HG03045 (cell line): ENCODE results near the gene ASXL1.
A peak's percentile ranks its signal among the peaks of the same experiment; 100 is the strongest.
"Not testable (repeated sequence)": the region's sequence is repeated elsewhere in the genome, so short reads cannot be mapped to it uniquely, and the experiment has no call there.

ENCODE experiments used
- ATAC-seq: cut with Tn5 transposase; IDR thresholded peaks from one replicate; pipeline ENCODE4 v1.9.1; 2021; ENCODE audit warnings: mild to moderate bottlenecking, moderate library complexity; ENCODE audit not compliant: unreplicated experiment

The ASXL1 gene

GRCh38 chr20:32357869-32358631 lies at the start of gene ASXL1:
ASXL1 (plus strand) TSS chr20:32358331; CDS start chr20:32358776, 445 bp downstream.
- ATAC-seq = peak; percentile 73

- no peak for ATAC-seq
Observed at GRCh38 chr20:32312718-32313424, 45.3 kb upstream of the ASXL1 start.

DNA sequence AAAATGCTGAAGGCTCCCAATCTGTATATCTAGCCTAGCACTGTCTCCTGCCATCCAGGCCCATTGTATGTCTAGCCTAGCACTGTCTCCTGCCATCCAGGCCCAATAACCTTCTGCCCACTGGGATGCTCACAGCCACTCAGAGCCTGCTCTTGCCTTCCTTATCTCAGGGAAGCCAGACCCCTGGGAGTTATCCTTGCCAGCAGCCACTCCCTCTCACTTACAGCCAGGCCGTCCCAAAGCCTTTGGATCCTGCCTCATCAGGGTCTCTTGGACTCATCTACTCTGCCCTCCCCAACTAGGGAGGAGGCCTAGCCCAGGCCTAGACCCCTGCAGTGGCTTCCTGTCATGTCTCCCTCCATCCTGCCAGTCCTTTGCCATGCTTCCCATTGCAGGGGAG lies 43.4 kb upstream of the ASXL1 start:
- ATAC-seq = no peak

- ATAC-seq = no peak
Observed at GRCh38 chr20:32315399-32315798, 42.7 kb upstream of the ASXL1 start.

DNA sequence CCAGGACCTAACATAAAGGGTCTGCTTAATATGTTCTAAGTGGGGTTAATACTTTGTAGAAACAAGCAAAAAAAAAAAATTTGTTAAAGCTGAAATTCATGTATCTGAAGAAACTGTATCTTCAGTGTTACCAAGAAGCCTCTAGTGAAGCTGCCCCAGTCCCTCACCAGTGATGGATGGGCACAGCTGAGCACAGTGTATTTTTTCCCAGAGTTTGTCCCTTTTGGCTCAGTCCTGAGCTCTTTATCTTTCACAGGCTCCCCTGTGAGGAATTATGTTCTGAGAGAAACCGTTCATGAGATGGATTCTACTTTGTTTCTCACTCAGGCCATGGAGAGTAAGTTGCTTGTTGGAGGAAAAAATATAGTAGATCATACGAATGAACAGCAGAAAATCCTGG lies 42.2 kb upstream of the ASXL1 start:
- no peak for ATAC-seq

GRCh38 chr20:32316667-32317066 lies 41.5 kb upstream of the ASXL1 start:
- ATAC-seq = no peak

DNA sequence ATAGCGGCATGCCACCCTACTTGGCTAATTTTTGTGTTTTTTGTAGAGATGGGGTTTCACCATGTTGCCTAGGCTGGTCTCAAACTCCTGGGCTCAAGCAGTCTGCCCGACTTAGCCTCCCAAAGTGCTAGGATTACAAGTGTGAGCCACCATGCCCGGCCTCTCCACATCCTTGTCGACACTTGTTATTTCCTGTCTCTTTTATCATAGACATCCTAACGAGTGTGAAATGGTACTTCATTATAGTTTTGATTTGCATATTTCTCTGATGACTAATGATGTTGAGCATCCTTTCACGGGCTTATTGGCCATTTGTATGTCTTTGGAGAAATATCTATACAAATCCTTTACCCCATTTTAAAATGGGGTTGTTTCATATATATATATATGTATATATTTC lies 39.0 kb upstream of the ASXL1 start:
- no peak for ATAC-seq

GRCh38 chr20:32320305-32320704 lies 37.8 kb upstream of the ASXL1 start:
- no peak for ATAC-seq

DNA sequence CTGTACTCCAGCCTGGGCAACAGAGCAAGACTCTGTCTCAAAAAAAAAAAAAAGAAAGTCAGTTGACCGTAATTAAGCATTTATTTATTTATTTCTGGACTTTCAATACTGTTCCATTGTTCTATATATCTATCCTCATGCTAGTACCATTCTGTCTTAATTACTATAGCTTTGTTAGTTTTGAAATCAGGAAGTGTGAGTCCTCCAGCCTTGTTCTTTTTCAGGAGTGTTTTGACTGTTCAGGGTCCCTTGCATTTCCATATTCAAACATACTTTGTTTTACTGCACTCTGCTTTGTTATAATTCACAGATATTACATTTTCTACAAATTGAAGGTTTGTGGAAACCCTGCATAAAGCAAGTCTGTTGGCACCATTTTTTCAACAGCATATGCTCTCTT lies 36.7 kb upstream of the ASXL1 start:
- no peak for ATAC-seq

- ATAC-seq = not testable (repeated sequence)
Observed at GRCh38 chr20:32322260-32322659, 35.9 kb upstream of the ASXL1 start.

DNA sequence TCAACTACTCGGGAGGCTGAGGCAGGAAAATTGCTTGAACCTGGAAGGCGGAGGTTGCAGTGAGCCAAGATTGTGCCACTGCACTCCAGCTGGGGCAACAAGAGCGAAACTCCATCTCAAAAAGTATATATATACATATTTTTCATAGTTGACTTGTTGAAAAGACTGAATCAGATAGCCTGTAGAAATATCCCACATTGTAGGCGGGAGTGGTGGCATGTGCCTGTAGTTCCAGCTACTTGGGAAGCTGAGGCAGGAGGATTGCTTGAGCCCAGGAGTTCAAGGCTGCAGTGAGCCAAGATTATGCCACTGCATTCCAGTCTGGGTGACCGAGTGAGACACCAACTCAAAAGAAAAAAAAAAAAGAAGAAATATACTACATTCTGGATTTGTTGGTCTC lies 34.4 kb upstream of the ASXL1 start:
- not testable (repeated sequence) for ATAC-seq

DNA sequence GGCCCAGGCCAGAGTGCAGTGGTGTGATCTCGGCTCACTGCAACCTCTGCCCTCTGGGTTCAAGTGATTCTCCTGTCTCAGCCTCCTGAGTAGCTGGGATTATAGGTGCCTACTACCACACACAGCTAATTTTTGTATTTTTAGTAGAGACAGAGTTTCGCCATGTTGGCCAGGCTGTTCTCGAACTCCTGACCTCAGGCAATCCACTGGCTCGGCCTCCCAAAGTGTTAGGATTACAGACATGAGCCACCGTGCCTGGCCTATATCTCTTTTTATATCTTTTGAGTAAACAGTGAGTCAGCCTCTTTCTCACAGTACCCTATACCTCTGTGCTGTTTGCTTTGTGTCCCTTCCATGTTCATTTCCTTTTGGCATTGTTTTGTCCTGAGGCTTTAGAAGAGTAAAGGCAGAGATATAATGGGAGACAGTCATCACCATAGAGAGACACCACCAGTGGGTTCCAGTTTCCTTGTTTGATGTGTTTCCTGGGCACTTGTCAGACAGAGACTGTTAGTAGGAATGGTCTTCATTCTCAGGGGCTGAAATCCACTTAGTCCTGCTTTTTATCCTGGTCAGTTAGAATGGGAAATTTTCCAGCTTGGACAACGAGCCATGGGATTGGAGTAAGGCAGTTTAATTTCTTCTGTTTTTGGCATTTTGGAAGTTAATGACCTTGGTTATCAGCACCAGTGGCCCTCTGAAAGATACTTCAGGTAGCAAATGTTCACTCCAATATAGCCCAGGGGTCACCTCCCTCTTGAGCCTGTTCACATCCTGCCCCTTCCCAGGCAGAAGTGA lies 32.2 kb upstream of the ASXL1 start:
- ATAC-seq = no peak

GRCh38 chr20:32326504-32326845 lies 31.7 kb upstream of the ASXL1 start:
- ATAC-seq = no peak

GRCh38 chr20:32327087-32327681 lies 30.9 kb upstream of the ASXL1 start:
- no peak for ATAC-seq

- no peak for ATAC-seq
Observed at GRCh38 chr20:32329817-32330554, 28.1 kb upstream of the ASXL1 start.

DNA sequence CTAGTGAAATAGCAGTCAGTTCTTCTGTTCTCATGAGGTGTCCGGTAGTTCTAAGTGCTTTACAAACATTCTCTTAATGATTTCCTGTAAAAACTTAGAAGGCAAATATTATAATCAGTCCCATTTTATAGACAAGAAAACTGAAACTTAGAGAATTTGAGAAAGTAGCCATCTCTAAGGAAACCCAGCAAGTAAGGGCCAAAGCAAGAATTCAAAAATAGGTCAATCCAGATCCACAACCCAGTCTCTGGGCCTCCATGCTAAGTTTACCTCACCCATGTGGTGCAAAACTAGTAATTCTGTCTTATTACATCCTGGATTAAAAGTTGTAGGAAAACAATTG lies 27.6 kb upstream of the ASXL1 start:
- no peak for ATAC-seq

DNA sequence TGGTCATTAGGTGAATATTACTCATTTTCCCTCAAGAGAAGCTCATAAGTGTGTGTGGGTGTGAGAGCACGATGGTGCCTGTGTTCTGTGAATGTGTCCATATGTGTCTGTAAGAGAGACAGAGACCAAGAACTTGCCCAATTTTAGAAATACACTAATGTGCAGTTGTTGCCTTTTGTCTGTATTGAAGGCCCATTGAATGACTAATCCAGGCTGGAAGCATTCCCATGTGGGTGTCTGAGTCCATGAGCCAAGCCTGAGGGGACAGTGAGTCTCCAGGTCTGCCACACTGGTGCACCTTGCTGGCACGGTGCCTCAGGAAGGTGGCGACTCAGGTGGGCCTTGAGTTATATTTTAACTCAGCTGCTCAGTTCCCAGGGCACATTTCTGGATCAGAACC lies 25.5 kb upstream of the ASXL1 start:
- ATAC-seq = peak; percentile 20

- ATAC-seq = peak; percentile 47
Observed at GRCh38 chr20:32333181-32333987, 24.7 kb upstream of the ASXL1 start.

- ATAC-seq = peak; percentile 31
Observed at GRCh38 chr20:32333988-32334885, 23.9 kb upstream of the ASXL1 start.
